Measurements from ENCODE around the gene MUC20. TPM values are rescaled to one million over a fixed set of nuclear protein-coding genes. Genes with fewer than 3 reads are reported as not detected.

The MUC20 gene
- total and polyA plus RNA-seq, 2 of the 13 experiments (the other 11 are each of a cell fraction or from before 2014, with no cell fraction given) = 0.24 to 0.83 TPM

DNA sequence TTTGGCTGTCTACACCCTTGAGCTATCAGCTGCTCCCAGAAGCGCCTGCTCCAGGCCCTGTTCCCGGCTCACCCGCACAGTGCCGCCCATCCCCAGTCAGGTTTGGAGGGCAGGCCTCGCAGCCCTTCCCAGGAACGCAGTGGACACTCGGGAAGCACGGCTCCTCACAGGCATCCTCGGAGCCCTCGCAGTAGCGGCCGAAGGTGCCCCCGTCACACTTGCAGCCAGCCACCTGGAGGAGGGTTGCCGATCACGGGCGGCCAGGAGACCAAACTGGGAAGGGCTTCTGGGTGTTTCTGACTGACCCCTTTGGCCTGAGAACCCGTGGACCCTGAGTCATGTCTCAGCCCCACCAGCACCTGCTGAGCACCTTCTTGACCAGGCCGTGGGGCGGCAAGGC, 33.4 kb downstream of the MUC20 start:
- ATAC-seq (no peak), FAIRE-seq (no peak), DNase-seq (ENCODE audit: low spot score) (no peak)
- intact Hi-C loops (cut with micrococcal nuclease; ENCODE audit: unreplicated experiment) (no loop called here), in situ Hi-C loops (cut with HindIII; ENCODE audit: extremely low pct_ligation_motif_present, low pct_unique_long_range_greater_than_20kb) (no loop called here)
- no peak overlapping the region for H2AFZ ChIP-seq (ENCODE audit: low read length)
- no peak overlapping the region for H3K9ac ChIP-seq (ENCODE audit: insufficient read depth, low read depth, low read length)
- no peaks in the 10 kb centered on the region for H3K9me3 ChIP-seq (ENCODE audit: low read length)
- H3K79me2 ChIP-seq (ENCODE audit: insufficient read depth, low read length) = no peaks in the 10 kb centered on the region
- BruUV-seq (replicated peaks) = no TSS peak
- H3K4me2 ChIP-seq (ENCODE audit: low read depth, low read length) = no peak overlapping the region
- H3K36me3 ChIP-seq (replicated peaks in 1 of 2; ENCODE audit: control insufficient read depth in 1 of 2, insufficient read depth in 2 of 2, low read length in 2 of 2) = no peaks in the 10 kb centered on the region
- H3K4me1 ChIP-seq (ENCODE audit: insufficient read depth, low read length) = no peaks in the 10 kb centered on the region
- H3K27me3 ChIP-seq (ENCODE audit: control insufficient read depth in 1 of 2, insufficient read depth in 2 of 2, low read length in 2 of 2) = peaks cover 9 to 45% of the 10 kb centered on the region in 2 experiments; a peak in 4 of 5 replicates
- 43% methylated on average over 1 of the region's 19 CpGs for WGBS (ENCODE audit: low lambda C conversion rate)
- ChIA-PET CTCF (ENCODE audit: low intra/inter-chr PET ratio, low total read pairs) (no interaction called here), POLR2A (no interaction called here)
- no peak overlapping the region for H3K27ac ChIP-seq (ENCODE audit: extremely low read length, insufficient read depth, low read length)
- H4K20me1 ChIP-seq (ENCODE audit: insufficient read depth, low read length) = no peaks in the 10 kb centered on the region
- no peak overlapping the region for H3K4me3 ChIP-seq (replicated peaks in 1 of 3; ENCODE audit: insufficient read depth in 1 of 3, low read depth in 2 of 3, low read length in 3 of 3)
- no peak for TF ChIP-seq ARNT2 (CRISPR knock-in tag; IDR thresholded peaks at IDR 0.05; ENCODE audit: low read depth)

- intact Hi-C loops (cut with micrococcal nuclease; ENCODE audit: unreplicated experiment) = no loop called here
These were observed 34.1 kb downstream of the MUC20 start for GRCh38 chr3:195754906-195755305.

More at GRCh38 chr3:195754906-195755305, 34.1 kb downstream of the MUC20 start:
- H3K4me2 ChIP-seq (ENCODE audit: low read depth, low read length) = no peak overlapping the region
- no peak overlapping the region for H3K27ac ChIP-seq (ENCODE audit: extremely low read length, insufficient read depth, low read length)
- no peaks in the 10 kb centered on the region for H3K36me3 ChIP-seq (replicated peaks in 1 of 2; ENCODE audit: control insufficient read depth in 1 of 2, insufficient read depth in 2 of 2, low read length in 2 of 2)
- ChIA-PET CTCF (ENCODE audit: low intra/inter-chr PET ratio, low total read pairs) (no interaction called here), POLR2A (no interaction called here)
- no peak overlapping the region for H3K9ac ChIP-seq (ENCODE audit: insufficient read depth, low read depth, low read length)
- no peaks in the 10 kb centered on the region for H3K9me3 ChIP-seq (ENCODE audit: low read length)
- DNase-seq (ENCODE audit: low spot score) = no peak
- no peaks in the 10 kb centered on the region for H3K79me2 ChIP-seq (ENCODE audit: insufficient read depth, low read length)
- H3K27me3 ChIP-seq (ENCODE audit: control insufficient read depth in 1 of 2, insufficient read depth in 2 of 2, low read length in 2 of 2) = peaks cover 9 to 49% of the 10 kb centered on the region in 2 experiments; a peak in 4 of 5 replicates
- FAIRE-seq = no peak
- H2AFZ ChIP-seq (ENCODE audit: low read length) = no peak overlapping the region
- WGBS (ENCODE audit: low lambda C conversion rate) = 31% methylated on average over 7 of the region's 7 CpGs
- no peak overlapping the region for H3K4me3 ChIP-seq (replicated peaks in 1 of 3; ENCODE audit: insufficient read depth in 1 of 3, low read depth in 2 of 3, low read length in 3 of 3)
- no TSS peak for BruUV-seq (replicated peaks)
- in situ Hi-C loops (cut with HindIII; ENCODE audit: extremely low pct_ligation_motif_present, low pct_unique_long_range_greater_than_20kb) = no loop called here
- H3K4me1 ChIP-seq (ENCODE audit: insufficient read depth, low read length) = no peaks in the 10 kb centered on the region
- no peaks in the 10 kb centered on the region for H4K20me1 ChIP-seq (ENCODE audit: insufficient read depth, low read length)
- ATAC-seq = no peak
- TF ChIP-seq KMT2B (CRISPR knock-in tag; IDR thresholded peaks at IDR 0.05) (no peak), ZNF17 (CRISPR knock-in tag; IDR thresholded peaks at IDR 0.05) (no peak), RFX3 (CRISPR knock-in tag; IDR thresholded peaks at IDR 0.05) (no peak), ZBTB7B (CRISPR knock-in tag; IDR thresholded peaks at IDR 0.05) (no peak), YEATS4 (CRISPR knock-in tag; IDR thresholded peaks at IDR 0.05; ENCODE audit: borderline replicate concordance) (no peak), ZNF552 (CRISPR knock-in tag; IDR thresholded peaks at IDR 0.05; ENCODE audit: borderline replicate concordance) (no peak), HOXA9 (CRISPR knock-in tag; IDR thresholded peaks at IDR 0.05; ENCODE audit: borderline replicate concordance) (no peak), ZNF446 (CRISPR knock-in tag; IDR thresholded peaks at IDR 0.05) (no peak), IRX3 (CRISPR knock-in tag; IDR thresholded peaks at IDR 0.05; ENCODE audit: borderline replicate concordance, low read depth) (no peak), ZNF577 (CRISPR knock-in tag; IDR thresholded peaks at IDR 0.05; ENCODE audit: borderline replicate concordance, low read depth) (no peak), POLR2G (IDR thresholded peaks at IDR 0.05; ENCODE audit: low read depth, low read length) (no peak), ZNF879 (CRISPR knock-in tag; IDR thresholded peaks at IDR 0.05) (no peak), TCF7L2 (IDR thresholded peaks at IDR 0.05; ENCODE audit: low read depth, low read length) (no peak)
- TF ChIP-seq, protein P1, sequence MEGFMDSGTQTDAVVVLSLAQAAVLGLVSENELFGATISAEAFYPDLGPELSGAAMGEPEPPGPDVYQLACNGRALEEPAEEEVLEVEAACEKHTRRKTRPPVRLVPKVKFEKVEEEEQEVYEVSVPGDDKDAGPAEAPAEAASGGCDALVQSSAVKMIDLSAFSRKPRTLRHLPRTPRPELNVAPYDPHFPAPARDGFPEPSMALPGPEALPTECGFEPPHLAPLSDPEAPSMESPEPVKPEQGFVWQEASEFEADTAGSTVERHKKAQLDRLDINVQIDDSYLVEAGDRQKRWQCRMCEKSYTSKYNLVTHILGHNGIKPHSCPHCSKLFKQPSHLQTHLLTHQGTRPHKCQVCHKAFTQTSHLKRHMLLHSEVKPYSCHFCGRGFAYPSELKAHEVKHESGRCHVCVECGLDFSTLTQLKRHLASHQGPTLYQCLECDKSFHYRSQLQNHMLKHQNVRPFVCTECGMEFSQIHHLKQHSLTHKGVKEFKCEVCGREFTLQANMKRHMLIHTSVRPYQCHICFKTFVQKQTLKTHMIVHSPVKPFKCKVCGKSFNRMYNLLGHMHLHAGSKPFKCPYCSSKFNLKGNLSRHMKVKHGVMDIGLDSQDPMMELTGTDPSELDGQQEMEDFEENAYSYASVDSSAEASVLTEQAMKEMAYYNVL (CRISPR knock-in tag; IDR thresholded peaks at IDR 0.05; ENCODE audit: borderline replicate concordance) = no peak

All from HepG2 (cell line).